RWPE2 (cell line): ENCODE measurements around the gene C19orf53.

Source experiments
- ATAC-seq: fragments of 200-7000 bp; cut with Tn5 transposase; 3 replicates; pipeline ENCODE4 v1.9.1; 2021; ENCODE audit warnings: low read depth
- DNase-seq: peaks from one replicate; pipeline ENCODE4 v3.0.0-alpha.2; 2020; ENCODE audit warnings: low spot score
- H3K27ac ChIP-seq: fragments of 450-650 bp; 2 replicates; pipeline ENCODE4 v1.5.1; 2017; ENCODE audit warnings: mild to moderate bottlenecking; ENCODE audit not compliant: poor library complexity, severe bottlenecking
- H3K27me3 ChIP-seq: fragments of 250-450 bp; sonication (Bioruptor Pico); 2 replicates; pipeline ENCODE4 v1.5.1; 2021; ENCODE audit warnings: mild to moderate bottlenecking, moderate library complexity; ENCODE audit not compliant: insufficient read depth, poor library complexity, severe bottlenecking
- H3K36me3 ChIP-seq: fragments of 250-450 bp; sonication (Bioruptor Pico); 2 replicates; pipeline ENCODE4 v1.5.1; 2020; ENCODE audit warnings: low read depth, mild to moderate bottlenecking, moderate library complexity
- H3K4me1 ChIP-seq: fragments of 250-450 bp; sonication (Bioruptor Pico); 2 replicates; pipeline ENCODE4 v1.5.1; 2021; ENCODE audit warnings: mild to moderate bottlenecking, moderate library complexity; ENCODE audit not compliant: insufficient read depth, poor library complexity, severe bottlenecking
- H3K4me3 ChIP-seq: fragments of 250-450 bp; sonication (Bioruptor Pico); 2 replicates; pipeline ENCODE4 v1.5.1; 2021; ENCODE audit warnings: mild to moderate bottlenecking, moderate library complexity; ENCODE audit not compliant: severe bottlenecking
- H3K9me3 ChIP-seq: fragments of 250-450 bp; sonication (Bioruptor Pico); 2 replicates; pipeline ENCODE4 v1.5.1; 2021; ENCODE audit warnings: mild to moderate bottlenecking, moderate library complexity; ENCODE audit not compliant: severe bottlenecking
- TF ChIP-seq, protein P1 (sequence below): fragments of 450-650 bp; IDR thresholded peaks from one replicate; pipeline ENCODE4 v1.5.1; 2017; ENCODE audit warnings: mild to moderate bottlenecking, moderate library complexity; ENCODE audit not compliant: poor library complexity, severe bottlenecking

C19orf53 gene

DNA sequence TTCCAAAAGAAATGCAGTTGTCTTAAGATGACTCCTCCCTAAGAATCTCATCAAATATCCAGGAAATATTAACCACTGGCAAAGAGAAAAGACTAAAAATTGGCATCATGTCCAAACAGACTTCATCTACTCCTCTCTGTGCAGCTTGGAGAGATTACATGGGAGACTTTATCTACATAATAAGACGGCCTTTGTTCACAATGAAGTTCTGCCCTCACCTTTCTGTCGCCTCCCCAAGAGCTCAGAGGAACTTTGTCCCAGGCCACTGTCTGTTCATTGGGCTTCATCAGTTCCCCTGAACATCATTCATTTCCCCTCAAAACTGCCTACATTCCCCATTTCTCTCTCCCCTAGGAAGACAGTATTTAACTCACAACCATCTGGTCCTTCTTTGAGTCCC, 32.4 kb upstream of the C19orf53 start:
- no peaks in the 10 kb centered on the region for H3K27me3 ChIP-seq
- no peak for ATAC-seq

DNA sequence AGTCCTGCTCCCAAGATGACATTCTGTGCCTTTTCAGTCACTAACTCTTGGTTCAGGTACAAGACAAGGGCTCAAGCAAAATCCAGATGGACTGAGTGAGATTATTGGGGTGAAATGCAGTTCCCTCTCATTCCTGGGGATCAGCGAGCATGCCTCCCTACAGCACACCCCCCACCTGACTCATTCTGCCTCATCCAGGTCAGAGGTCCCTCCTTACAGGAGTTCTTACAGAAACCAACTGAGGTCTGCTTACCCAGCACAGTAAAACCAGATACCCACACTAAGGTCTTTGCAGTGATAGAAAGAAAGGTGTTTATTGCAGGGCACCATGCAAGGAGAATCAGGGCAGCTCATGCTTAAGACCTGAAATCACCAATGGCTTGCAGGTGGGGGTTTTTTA, 31.5 kb upstream of the C19orf53 start:
- H3K9me3 ChIP-seq, result no peaks in the 10 kb centered on the region
- no peaks in the 10 kb centered on the region for H3K4me1 ChIP-seq
- DNase-seq, result no peak
- TF ChIP-seq, protein P1, sequence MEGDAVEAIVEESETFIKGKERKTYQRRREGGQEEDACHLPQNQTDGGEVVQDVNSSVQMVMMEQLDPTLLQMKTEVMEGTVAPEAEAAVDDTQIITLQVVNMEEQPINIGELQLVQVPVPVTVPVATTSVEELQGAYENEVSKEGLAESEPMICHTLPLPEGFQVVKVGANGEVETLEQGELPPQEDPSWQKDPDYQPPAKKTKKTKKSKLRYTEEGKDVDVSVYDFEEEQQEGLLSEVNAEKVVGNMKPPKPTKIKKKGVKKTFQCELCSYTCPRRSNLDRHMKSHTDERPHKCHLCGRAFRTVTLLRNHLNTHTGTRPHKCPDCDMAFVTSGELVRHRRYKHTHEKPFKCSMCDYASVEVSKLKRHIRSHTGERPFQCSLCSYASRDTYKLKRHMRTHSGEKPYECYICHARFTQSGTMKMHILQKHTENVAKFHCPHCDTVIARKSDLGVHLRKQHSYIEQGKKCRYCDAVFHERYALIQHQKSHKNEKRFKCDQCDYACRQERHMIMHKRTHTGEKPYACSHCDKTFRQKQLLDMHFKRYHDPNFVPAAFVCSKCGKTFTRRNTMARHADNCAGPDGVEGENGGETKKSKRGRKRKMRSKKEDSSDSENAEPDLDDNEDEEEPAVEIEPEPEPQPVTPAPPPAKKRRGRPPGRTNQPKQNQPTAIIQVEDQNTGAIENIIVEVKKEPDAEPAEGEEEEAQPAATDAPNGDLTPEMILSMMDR, result no peak
- H3K27ac ChIP-seq, result no peak overlapping the region
- H3K36me3 ChIP-seq, result no peaks in the 10 kb centered on the region
- H3K4me3 ChIP-seq, result no peak overlapping the region
- H3K27me3 ChIP-seq, result no peaks in the 10 kb centered on the region
- peak; percentile 24; the same call in 1 of the 3 replicates for ATAC-seq

More for the DNA sequence above, 32.4 kb upstream of the C19orf53 start:
- DNase-seq, result no peak
- Histone ChIP-seq H3K27ac (no peak overlapping the region), H3K4me1 (no peaks in the 10 kb centered on the region), H3K9me3 (no peaks in the 10 kb centered on the region), H3K4me3 (no peak overlapping the region), H3K36me3 (no peaks in the 10 kb centered on the region)
- TF ChIP-seq, protein P1, result no peak

DNA sequence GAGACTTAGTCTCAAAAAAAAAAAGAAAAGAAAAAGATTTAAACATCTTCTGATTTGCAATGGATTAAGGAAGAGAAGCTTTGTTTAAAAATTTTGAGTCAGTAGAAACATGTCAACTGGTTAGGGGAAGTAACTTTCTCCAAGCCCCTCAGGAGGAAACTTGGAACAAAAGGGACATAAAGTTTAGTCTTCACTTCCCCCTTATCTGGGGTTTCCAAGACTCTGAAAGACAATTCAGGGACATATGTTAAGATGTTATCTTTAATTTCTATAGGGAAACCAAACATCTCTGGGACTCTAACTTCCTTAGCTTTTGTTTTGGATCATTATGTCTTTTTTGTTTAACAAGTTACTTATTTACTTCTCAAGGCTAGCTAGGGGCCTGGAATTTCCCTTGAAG, 30.1 kb upstream of the C19orf53 start:
- H3K27me3 ChIP-seq, result no peaks in the 10 kb centered on the region
- H3K4me1 ChIP-seq, result peaks cover 4% of the 10 kb centered on the region
- H3K36me3 ChIP-seq, result no peaks in the 10 kb centered on the region
- no peak overlapping the region for H3K4me3 ChIP-seq
- DNase-seq (no peak), ATAC-seq (no peak)
- no peak overlapping the region for H3K27ac ChIP-seq
- H3K9me3 ChIP-seq, result no peaks in the 10 kb centered on the region
- TF ChIP-seq, protein P1, result no peak

DNA sequence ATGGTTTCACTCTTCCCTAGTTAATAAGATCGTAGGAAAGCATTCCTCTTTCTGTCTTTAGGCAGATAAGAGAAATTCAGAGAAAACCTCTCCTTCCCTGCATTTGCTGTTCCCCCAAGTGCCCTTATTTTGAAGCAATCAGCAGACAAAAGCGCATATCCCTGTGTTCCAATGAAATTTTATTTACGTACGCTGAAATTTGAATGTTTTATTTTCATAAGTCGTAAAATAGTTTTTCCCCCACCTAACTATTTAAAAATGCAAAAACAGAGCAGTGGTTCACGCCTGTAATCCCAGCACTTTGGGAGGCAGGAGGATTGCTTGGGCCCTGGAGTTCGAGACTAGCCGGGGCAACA, 27.2 kb upstream of the C19orf53 start:
- peak overlapping the region; percentile 51 for H3K27ac ChIP-seq
- H3K9me3 ChIP-seq, result no peaks in the 10 kb centered on the region
- peaks cover 6% of the 10 kb centered on the region; the same call in 1 of the 2 replicates for H3K36me3 ChIP-seq
- peaks cover 6% of the 10 kb centered on the region for H3K4me1 ChIP-seq
- DNase-seq, result no peak
- no peaks in the 10 kb centered on the region for H3K27me3 ChIP-seq
- TF ChIP-seq, protein P1, result no peak
- H3K4me3 ChIP-seq, result peak overlapping the region; percentile 71
- no peak for ATAC-seq

DNA sequence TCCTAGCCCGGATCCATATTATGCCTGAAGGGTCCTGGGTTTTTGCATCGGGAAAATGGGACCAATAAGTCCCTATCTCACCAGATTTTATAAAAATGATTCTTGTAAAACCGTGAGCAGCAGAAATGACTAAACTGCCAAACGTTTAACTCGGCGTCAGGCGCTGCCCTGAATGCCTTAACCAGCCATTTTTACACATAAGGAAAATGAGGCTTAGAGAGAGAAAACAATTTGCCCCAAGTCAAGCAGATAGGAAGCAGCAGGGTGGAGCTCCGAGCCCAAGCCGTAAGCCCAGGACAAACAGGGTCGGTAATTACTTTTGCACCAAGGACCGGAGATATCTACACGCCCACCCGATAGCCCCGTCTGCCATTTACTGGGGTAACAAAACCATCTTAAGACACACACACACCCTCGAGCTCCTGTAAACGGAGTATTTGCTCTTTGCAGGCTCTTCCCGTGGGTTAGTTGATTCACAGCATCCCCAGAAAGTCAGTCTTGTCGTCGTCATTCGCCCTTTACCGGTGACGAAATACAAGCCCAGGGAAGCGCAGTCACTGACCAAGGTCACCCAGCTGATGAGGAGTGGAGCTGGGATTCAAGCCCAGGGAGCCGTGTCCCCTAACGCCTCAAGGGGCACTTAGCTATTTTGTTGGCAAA, 26.0 kb upstream of the C19orf53 start:
- peaks cover 6% of the 10 kb centered on the region for H3K4me1 ChIP-seq
- no peak for DNase-seq
- no peaks in the 10 kb centered on the region for H3K27me3 ChIP-seq
- H3K27ac ChIP-seq, result peak overlapping the region; percentile 51
- ATAC-seq, result no peak
- H3K36me3 ChIP-seq, result peaks cover 17% of the 10 kb centered on the region
- peak overlapping the region; percentile 71 for H3K4me3 ChIP-seq
- TF ChIP-seq, protein P1, result no peak
- H3K9me3 ChIP-seq, result no peaks in the 10 kb centered on the region
